ENCODE measurements around the gene ISCU.

ISCU gene

DNA sequence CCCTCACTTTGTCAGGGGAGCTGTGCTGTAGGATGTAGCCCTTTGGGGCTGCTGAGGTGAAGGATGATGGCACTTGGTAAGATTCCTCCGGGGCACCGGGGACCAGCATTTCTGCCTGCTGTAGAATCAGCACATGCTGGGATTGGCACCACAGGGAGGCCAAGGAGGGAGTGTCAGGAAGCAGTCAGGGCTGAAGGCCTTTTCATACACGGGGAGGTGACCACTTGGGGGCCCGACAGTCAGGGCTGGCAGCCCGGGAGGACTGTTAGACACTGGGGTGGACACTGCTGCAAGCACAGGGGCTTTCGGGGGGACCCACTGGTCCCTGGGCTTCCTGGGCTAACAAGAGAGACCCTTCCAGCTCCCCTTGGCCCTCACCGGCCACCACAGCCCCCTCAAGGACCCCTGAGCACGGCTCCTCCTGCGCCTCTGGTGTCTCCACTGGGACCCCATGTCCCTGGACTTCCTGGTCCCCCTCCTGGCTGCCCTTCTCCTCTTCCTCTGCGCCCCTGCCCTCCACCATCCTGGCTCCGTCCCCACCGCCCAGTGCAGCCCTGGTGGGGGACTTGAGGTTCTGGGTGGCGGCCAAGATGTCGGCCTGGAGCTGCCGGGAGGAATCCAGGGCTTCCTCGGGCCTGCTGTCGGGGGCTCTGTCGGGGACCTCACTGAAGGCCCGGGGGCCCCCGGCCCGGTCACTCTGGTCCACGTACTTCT is 29.0 kb downstream of the ISCU start:
- DNase-seq: no peak

DNA sequence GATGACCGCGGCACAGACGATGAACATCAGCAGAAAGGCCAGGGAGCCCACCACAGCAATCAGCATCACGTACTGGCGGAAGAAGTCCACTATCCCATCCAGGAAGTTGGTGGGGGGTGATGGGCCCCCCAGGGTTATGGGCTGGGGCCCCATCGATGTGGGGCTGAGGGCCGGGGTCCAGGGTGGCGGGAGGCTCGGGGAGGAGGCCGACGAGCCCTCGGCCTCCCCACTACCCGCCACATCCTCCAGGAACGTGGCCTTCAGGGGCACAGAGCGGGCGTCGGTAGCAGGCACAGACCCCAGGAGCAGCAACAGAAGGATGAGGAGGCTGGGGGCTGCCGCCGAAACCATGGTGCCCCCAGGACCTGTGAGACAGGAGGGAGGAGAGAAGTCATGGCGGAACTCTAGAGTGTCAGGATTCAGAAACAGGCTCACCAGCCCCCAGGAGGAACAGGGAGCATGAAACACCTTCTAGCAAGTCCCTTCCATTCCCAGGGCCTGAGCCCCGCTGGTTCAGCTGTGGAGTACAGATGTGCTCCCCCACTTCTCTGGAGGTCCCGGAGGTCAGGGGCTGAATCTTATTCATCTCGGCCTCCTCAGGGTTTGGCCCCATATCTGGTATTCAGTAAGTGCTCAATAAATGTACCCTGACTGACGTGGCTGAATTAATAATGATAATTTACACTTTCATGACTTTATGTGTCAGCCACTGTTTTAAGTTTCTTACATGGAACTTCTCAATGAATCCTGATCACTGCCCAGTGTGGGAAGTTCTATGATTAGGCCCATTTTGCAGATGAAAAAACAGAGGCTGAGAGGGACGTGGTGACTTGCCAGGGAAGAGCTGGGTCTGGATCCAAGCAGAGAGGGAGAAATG is 29.9 kb downstream of the ISCU start:
- no peak for DNase-seq

GRCh38 chr12:108594323-108594903 is 32.0 kb downstream of the ISCU start:
- no peak for DNase-seq

GRCh38 chr12:108594960-108595710 is 32.7 kb downstream of the ISCU start:
- no peak for DNase-seq

DNA sequence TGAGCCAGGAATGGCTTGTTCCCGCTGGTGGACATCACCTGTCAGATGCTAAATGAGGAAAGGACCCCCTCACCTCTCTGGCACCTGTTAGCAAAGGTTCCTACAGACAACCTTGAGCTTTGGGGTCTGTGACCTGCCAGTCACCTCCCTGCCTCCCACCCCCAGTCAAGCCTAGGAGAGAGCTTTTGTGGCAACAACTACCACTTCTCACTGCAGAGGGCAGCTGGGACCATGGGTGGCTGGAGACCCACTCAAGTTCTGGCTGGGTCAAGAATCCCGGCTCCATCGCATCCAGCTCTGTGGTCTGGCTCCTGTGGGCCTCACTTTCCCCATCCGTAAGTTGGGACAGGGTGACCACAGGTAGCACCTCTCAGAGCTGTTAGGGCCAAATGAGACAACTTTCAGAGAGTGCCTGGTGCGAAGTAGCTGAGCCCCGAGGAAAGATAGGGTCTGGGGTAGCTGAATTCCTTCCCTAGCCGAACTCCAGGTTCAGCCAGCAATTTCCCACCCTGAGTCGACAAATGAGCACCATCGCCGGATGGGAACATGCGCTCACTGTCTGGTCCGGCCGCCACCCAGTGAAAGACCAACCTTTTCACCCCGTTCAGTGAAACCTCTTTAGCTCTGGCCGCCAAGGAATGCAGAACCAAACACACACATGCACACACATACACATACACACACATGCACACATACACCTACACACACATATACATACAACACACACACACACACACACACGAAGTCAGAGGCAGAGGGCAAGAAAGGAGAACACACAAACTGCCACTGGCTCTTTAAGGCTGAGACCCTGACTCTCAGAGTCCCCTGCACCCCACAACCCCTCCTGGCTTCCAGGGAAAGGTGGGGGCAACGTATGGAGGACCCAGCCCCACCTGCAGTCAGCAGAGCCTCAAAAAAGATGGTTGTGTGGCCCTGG is 33.6 kb downstream of the ISCU start:
- DNase-seq: no peak

- DNase-seq: no peak
These were observed 34.6 kb downstream of the ISCU start for GRCh38 chr12:108596854-108597558.

DNA sequence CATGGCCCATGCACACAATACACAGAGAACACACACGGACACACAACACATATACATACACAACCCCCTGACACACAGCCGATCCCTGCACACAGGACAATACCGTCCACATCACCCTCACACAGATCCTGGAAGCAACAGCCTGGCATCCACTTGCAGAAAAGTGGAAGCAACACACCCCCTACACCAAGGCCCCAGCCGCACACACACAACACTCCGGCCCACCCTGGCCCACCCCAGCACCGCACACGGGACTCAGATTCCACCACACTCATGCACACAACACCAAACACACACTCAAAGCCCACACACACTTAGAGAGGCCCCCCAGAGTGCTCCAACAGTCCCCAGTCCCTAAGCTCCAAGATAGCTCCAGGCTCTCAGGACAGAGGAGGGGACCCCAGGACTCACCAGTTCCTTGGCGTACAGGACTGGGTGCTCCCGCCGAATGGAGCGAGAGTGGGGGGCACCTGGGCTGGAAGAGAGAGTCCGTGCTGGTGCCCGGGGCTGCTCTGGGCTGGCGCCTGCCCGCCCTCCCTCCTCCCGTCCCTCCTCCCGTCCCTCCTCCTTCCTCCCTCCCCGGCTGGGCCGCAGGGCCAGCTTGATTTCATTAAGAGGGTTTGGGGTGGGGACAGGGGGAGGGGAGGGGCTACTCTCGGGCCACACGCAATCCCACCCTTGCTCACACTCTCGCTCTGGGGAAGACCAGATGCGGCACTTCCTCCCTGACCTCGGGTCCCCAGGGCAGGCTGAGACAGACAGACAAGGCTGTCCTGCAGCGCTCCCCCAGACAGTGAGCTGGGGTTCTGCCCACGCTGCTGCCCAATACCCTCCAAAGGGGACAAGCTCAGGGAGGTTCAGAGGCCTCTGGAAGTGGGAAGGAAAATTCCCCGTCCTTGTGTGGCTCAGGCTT is 35.4 kb downstream of the ISCU start, which contains the start of gene TMEM119:
Gene TMEM119 (minus strand): TSS at position 526 of the 913 bp plus-strand sequence. CDS start 5,701 bp downstream, outside the sequence.
- DNase-seq: no peak

- no peak for DNase-seq
These were observed 36.3 kb downstream of the ISCU start for GRCh38 chr12:108598553-108599250.

GRCh38 chr12:108599541-108599940 is 37.1 kb downstream of the ISCU start:
- DNase-seq: no peak

- no peak for DNase-seq
These were observed 37.7 kb downstream of the ISCU start for GRCh38 chr12:108599948-108600701.

DNA sequence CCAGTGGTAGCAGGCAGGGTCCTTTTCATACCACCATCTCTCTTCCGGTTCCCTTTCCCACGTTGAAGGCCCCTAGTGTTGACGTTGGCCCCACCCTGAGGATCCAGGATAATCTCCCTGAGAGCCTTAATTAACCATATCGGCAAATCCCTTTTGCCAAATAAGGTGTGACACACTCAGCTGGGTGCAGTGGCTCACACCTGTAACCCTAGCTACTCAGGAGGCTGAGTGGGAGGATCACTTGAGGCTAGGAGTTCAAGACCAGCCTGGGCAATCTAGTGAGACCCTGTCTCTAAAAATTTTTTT is 38.3 kb downstream of the ISCU start:
- DNase-seq: no peak

DNA sequence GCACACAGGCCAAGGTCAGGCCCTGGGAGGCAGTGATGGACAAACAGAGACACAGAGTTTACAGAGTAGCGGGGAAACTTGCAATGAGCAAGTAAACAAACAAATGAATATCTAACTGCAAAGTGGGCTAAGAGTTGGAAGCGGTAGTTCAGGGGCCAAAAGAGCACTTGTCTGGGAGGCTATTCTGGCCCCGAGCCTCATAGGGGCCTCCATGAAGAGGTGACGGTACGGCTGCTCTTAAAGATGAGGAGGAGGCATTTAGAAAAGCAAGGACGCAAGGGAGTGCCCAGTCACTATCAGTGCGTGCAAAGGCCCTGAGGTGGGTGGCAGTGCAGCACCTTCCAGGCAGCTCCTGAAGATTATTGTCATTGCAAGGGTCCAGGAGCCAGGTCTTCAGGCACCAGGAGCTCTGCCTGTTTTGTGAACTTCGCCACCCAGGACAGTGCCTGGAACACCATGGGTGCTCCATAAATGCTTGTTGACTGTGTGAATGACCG is 39.9 kb downstream of the ISCU start:
- DNase-seq: no peak

DNA sequence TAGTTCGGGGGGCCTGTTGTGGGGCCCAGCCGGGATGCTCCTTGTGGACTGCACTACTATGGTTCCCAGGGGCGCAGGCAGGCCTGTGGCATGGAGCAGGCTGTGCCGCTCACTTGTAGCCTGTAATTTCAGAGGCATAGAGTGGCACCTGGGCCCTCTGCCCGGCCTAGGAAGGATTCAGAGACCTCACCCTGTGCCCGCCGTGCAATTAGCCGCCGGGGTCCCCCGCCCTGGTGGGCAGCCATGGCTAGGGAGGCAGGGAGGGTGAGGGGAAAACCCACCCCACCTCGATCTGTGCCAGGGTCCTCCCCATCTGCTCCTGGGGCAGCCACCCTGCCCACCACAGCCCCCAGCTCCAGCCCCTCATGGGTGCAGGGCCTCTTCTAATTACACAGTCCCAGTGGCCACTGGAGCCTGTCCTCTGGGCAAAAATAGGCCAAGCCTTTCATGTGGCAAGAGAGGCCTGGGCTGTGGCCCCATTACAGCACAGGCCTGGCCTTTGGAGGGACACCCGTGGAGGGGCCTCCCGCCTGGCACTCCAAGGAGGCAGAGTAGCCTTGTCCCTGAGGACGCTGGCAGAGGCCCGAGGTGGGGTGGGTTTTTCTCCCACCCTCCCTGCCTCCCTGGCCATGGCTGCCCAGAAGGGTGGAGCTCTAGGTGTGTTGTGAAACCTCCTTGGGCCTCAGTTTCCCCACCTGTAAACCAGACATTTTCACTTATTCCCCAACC is 40.7 kb downstream of the ISCU start:
- DNase-seq: no peak

- no peak for DNase-seq
These were observed 41.3 kb downstream of the ISCU start for GRCh38 chr12:108603743-108604142.

DNA sequence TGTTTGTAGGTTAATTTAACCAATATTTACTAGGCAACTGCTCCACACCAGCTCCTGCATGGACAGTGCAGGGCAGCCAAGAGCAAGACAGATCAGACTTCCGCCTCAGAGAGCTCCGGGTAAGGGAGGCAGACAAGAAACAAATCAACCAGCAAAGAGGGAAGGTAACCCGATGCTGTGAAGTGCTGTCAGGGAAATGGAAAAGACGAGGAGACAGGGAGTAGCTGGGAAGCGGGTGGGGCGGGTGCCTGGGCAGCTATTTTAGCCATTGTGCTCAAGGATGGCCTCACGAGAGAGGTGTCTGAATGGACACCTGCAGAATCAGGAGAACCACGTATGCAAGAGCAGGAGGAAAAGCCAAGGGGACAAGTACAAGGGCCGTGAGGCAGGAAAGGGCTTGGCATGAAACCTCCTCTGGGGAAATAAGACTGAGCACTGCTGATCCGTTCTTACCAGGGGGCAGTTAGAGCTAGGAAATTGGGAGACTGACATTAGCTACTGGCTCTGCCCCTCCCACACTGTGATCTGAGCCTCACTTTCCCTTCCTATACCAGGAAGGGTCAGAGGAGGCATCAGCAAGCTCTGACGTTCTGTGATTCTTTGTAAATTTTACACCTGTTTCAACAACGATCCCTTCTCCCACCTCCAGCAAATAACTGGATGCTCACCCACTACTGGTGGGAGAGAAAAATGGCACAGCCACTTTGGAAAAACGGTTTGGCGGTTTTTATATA is 42.0 kb downstream of the ISCU start:
- DNase-seq: no peak

- no peak for DNase-seq
These were observed 42.7 kb downstream of the ISCU start for GRCh38 chr12:108605000-108605689.

Measured in NCI-H446 (cell line).